KOPT-K1 (cell line): ENCODE results near the gene KMT5C.

Experiments
- H3K27ac ChIP-seq: fragments of 200-600 bp; sonication (generic); 2 replicates; pipeline ENCODE4 v1.5.1; 2016; ENCODE audit warnings: antibody characterized with exemption, mild to moderate bottlenecking, low read depth, low read length; ENCODE audit not compliant: poor library complexity, severe bottlenecking
- H3K36me3 ChIP-seq: fragments of 200-600 bp; sonication (generic); 2 replicates; pipeline ENCODE4 v1.5.1; 2017; ENCODE audit warnings: antibody characterized with exemption, mild to moderate bottlenecking, low read length, moderate library complexity; ENCODE audit not compliant: insufficient read depth
- H3K9me3 ChIP-seq: fragments of 200-600 bp; sonication (generic); 2 replicates; pipeline ENCODE4 v1.5.1; 2017; ENCODE audit warnings: antibody characterized with exemption, low read length, mild to moderate bottlenecking; ENCODE audit not compliant: insufficient read depth, poor library complexity, severe bottlenecking

Gene KMT5C

DNA sequence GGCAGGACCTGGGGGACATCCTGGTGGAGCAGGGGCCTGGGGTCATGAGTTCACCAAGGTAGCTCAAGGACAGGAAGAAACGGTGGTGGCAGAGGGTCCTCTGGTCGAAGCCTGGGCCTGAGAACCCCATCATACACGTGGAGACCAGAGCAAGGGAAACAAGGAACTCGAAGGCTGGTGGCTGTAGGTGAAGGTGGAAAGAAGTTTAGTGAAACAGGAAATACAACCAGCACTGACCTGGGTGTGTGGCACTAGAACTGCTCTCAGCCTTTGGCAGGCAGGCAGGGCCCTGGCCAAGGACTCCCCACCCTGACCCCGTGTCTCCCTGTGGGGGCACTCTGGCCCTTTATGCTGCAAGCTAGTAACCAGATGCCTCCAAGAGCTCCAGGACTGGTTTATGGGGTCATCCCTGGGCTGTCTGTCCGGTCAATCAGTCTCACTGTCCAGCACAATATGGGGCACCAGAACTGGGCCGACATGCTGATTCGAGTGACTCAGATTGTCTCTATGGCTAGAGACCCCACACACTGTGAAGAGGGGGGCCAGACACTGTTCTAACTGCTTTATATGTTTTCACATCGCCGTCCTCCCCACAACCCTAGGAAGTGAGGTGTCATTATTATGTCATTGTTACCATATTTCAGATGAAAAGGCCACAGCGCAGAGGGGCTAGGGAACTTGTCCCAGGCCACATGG lies 11.1 kb downstream of the KMT5C start:
- H3K9me3 ChIP-seq = no peaks in the 10 kb centered on the region
- no peak overlapping the region for H3K27ac ChIP-seq

GRCh38 chr19:55352040-55352439 lies 12.4 kb downstream of the KMT5C start:
- Histone ChIP-seq H3K9me3 (no peaks in the 10 kb centered on the region), H3K27ac (no peak overlapping the region), H3K36me3 (peaks cover 8% of the 10 kb centered on the region; the same call in 1 of the 2 replicates)

More for the DNA sequence above, 11.1 kb downstream of the KMT5C start:
- peaks cover 14% of the 10 kb centered on the region; the same call in 1 of the 2 replicates for H3K36me3 ChIP-seq

DNA sequence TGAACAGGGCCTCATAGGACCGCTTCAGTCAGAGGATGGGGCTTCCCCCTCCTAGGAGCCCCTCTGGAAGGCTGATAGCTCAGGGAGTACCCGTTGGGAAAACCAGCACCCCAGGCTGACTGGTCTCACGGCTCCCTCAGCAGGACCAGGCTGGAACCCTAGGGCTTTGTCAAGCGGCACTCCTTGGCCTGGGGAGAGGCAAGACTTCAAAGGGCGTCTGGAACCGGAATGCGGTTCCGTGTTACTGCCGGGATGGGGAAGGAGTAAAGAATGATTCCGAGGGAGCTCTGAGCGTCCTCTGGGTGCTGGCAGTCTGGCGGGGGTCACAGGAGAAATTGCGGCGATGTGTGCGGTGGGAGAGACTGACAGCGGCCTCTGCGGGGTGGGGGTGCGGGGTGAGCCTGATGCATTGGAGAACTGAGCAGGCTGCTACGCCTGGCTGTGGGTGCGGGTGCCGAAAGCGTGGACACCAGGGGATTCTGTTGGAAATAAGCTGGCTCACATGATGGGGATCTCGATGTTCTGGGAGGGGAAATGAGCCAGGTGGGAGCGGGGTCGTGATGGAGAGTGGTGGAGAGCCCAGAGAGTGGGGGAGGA lies 13.0 kb downstream of the KMT5C start:
- no peak overlapping the region for H3K27ac ChIP-seq
- peaks cover 2% of the 10 kb centered on the region; the same call in 1 of the 2 replicates for H3K36me3 ChIP-seq
- no peaks in the 10 kb centered on the region for H3K9me3 ChIP-seq

DNA sequence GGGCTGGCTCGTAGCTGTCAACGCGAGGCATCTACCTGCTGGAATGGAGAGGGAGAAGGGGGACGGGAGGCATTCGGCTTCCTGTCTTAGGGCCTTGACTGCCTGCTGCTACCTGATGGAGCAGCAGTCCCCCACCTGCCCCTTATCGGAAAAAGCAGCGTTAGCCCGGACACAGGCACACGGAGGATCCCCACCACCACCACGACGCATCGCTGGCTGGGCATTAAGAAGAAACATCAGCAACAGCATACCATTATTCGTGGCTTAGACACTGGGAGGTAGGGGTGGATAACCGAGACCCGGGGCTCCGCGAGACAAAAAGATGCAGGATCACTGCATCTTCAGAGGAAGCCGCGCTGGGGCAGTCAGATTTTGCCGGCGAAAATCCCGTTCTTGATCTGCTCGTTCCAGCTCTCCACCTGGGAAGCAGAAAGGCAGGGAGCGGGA lies 13.7 kb downstream of the KMT5C start:
- Histone ChIP-seq H3K36me3 (no peaks in the 10 kb centered on the region; the same call in 1 of the 2 replicates), H3K27ac (no peak overlapping the region)

DNA sequence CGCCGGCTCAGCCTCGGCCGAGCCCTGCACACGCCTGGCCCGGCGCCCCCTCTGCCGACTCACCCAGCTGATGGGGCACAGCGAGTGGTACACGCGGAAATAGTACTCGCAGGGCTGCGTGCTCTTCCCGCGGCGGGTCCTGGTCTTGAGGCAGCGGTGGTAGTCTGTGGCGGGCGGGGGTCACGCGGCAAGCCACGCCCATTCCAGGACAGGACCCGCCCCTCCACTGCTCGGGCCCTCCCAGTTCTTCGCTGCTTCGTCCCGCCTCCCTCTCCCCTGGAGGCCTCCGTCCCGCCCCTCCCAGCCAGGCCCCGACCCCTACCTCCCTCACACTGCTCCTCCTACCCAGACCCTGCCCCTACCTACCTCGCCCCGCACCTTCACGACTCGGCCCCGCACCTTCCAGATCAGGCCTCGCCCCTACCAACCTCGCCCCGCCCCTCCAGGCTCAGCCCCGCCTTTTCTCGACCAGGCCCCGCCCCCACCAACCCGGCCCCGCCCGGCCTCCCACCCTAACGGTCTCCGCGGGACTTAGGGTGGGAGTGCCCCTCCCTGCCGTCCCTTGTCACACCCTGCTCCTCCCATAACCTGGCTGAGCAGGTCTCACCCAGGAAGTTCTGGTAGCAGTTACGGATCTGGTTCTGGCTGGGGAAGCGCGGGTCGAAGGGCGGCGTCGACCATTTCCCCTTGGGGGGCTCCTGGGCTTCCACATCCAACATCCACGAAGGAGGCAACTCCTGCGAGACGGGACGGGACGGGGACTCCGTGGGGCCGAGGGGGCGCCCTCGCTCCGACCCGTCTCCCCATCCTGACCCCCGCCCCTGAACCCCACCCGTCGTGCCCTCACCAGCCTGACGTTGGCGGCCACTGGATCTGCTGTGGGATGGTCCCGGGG lies 14.4 kb downstream of the KMT5C start:
- no peak overlapping the region for H3K27ac ChIP-seq
- no peaks in the 10 kb centered on the region for H3K9me3 ChIP-seq
- H3K36me3 ChIP-seq = no peaks in the 10 kb centered on the region; the same call in 1 of the 2 replicates

More for the DNA sequence above, 13.7 kb downstream of the KMT5C start:
- no peaks in the 10 kb centered on the region for H3K9me3 ChIP-seq

GRCh38 chr19:55354698-55355212 lies 15.1 kb downstream of the KMT5C start, which contains the start of gene COX6B2:
Gene COX6B2 (minus strand): TSS chr19:55354719. CDS start chr19:55354521, 198 bp downstream.
- Histone ChIP-seq H3K27ac (no peak within 1 kb of the TSS), H3K9me3 (no peaks in the 10 kb centered on the region), H3K36me3 (no peaks in the 10 kb centered on the region)

DNA sequence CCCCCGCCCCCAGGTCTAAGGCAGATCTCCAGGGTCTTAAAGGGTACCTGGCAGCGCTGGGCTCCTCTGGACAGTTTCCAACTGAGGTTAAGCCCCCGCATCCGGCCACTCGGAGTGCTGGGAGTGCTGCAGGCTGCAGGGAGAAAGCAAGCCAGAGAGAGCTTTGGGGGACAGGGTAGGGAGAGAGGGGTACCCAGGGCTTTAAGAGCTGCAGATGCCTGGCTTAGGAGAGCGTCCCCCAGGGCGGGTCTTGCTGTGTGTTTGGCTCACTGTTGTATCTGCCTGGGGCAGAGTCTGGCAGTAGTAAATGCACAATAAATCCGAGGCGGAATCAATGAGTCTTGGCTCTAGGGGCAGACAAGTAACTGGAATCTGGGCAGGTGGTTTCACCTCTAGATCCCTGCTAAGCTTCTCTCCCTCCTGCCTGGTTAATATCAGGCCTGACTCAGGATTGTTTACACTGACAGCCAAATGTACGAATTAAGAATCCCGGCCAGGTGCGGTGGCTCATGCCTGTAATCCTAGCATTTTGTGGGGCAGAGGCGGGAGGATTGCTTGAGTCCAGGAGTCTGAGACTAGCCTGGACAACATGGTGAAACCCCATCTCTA lies 15.6 kb downstream of the KMT5C start:
- H3K9me3 ChIP-seq = no peaks in the 10 kb centered on the region
- H3K27ac ChIP-seq = no peak overlapping the region
- no peaks in the 10 kb centered on the region for H3K36me3 ChIP-seq

GRCh38 chr19:55358493-55358892 lies 18.8 kb downstream of the KMT5C start:
- Histone ChIP-seq H3K9me3 (no peaks in the 10 kb centered on the region), H3K27ac (no peak overlapping the region), H3K36me3 (no peaks in the 10 kb centered on the region)

GRCh38 chr19:55358943-55359908 lies 19.6 kb downstream of the KMT5C start:
- Histone ChIP-seq H3K27ac (no peak overlapping the region), H3K36me3 (no peaks in the 10 kb centered on the region), H3K9me3 (no peaks in the 10 kb centered on the region)

DNA sequence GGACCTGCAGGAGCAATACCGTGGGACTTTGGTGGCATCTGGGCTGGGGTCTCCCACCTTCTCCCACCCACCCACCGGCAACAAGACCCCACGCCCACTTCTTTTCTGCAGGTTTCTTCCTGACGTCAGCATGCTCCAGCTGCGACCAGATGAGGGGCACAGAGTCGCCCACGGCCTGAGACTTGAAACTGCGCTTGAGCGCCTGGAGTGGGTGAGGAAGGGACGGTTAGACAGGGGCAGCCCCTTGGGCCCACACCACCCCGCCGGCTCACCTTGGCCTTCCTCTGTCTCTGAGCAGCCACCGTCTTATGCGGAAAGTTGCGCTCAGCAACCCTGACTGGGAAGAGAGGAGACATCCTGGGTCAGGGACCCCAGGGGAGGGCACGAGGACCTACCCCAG lies 21.2 kb downstream of the KMT5C start:
- Histone ChIP-seq H3K9me3 (no peaks in the 10 kb centered on the region), H3K36me3 (no peaks in the 10 kb centered on the region), H3K27ac (no peak overlapping the region)

DNA sequence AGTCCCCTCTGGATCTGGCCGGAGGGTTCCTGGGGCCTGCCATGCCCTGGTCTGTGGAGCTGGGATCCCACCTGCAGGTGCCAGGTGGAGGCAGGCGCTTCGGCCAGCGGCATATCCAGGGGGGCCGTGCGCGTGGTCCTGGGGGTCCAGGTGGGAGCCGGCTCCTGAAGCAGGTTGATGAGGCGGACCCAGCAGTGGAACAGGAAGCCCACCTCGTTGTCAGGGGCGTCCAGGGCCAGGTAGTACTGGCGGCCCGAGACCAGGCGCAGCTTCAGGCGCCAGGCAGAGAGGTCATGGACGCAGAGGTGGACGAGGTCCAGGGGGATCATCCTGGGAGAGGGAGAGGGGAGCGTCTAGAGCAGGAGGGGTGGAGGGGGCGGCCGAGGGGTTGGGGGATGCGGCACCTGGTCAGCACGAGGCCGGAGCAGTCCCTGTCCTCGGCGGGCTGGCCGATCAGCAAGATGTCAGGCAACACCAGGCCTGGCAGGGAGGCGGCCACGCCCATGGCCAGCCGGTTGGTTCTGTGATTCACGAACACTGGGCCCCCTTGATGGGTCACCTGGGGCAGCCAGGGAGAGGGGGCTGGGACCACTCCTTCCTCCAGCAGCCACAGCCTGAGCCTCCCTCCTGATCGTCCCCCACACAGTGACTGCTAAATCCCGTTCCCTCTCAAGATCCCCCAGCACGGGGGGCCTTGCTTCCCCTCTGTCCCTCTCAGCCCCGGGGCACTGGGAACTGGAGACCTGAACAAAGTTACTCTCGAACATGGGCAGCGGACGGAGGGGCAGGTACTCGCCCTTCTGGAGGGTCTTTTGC lies 22.7 kb downstream of the KMT5C start:
- H3K9me3 ChIP-seq = no peaks in the 10 kb centered on the region
- no peak overlapping the region for H3K27ac ChIP-seq
- H3K36me3 ChIP-seq = no peaks in the 10 kb centered on the region

DNA sequence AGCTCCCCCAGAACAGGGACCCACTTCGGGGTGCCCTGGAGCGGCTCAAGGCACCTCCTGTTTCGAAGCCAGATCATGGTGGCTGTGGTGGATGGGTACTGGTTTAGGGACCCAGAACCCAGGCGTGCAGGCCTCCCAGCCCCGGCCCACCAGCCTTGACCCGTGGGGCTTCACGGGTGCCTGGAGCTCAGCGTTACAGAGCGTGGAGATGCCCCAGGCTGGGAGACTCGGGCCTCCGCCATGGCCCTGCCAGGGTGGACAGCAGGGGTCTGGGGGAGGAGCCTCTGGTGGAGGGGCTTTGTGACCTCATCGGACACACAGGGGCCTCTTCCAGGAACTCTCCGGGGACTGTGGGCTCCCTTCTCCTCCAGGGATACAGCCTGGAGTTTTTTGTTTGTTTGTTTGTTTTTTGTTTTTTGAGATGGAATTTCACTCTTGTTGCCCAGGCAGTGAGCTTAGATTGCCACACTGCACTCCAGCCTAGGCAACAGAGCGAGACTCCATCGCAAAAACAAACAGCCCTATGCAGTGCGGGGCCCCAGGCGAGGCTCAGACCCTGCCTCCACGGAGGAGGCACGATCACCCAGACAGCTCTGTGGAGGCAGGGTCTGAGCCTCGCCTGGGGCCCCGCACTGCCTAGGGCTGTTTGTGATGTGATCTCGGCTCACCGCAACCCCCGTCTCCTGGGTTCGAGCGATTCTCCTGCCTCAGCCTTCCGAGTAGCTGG lies 23.5 kb downstream of the KMT5C start, which contains the start of gene GARIN5B:
TSS of gene GARIN5B (minus strand) at position 271 of the 727 bp plus-strand sequence. CDS start at position 77, 194 bp downstream.
- H3K36me3 ChIP-seq = no peaks in the 10 kb centered on the region

More for the DNA sequence above, 23.5 kb downstream of the KMT5C start, which contains the start of gene GARIN5B:
- no peaks in the 10 kb centered on the region for H3K9me3 ChIP-seq
- H3K27ac ChIP-seq = no peak within 1 kb of the TSS
